Superior temporal gyrus (tissue), 1 donor: ENCODE results near the gene MIS18A.
"Not testable (repeated sequence)": the region's sequence is repeated elsewhere in the genome, so short reads cannot be mapped to it uniquely, and the experiment has no call there.

Experiments
- DNase-seq: peaks from one replicate; pipeline ENCODE4 v3.0.0-alpha.2; 2016; ENCODE audit errors: extremely low spot score

MIS18A gene

GRCh38 chr21:32304998-32305397 lies 26.1 kb upstream of the MIS18A start:
- DNase-seq: no peak

DNA sequence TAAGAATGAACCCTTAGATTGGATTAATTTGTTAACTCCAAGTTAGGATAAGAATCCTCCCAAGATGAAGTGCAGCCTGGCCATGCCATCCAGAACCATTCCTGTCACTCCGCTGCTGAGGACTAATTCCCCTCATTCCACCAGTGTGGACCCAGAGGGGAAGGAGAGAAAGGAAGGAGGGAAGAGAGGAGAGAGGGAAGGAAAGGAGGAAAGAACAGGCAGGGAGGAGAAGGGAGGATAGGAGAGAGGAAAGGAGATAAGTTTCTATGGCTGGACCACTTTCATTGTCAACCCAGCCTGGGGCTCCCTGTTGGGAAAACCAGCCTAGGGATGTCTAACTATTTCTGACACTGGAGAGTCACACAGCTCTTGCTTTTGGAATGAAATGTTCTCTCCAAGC lies 24.5 kb upstream of the MIS18A start:
- no peak for DNase-seq

GRCh38 chr21:32302560-32302959 lies 23.7 kb upstream of the MIS18A start:
- no peak for DNase-seq

DNA sequence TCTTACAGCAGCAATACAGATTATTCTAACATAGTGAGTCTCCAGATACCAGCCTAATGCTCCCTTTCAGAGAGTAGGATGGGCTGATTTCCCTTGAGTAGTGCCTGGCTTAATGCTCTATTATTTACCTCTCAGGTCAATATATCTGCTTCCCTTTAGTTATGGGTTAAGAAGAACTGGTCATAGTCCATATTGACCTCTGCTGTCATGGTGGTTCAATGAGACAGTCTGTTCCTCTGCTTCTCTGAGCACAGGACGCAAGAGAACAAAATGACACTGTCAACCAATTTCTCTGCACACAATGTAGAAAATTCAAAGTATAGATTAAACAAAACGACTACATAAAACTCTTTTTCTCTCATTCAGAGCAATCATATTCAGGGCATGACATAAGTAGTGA lies 22.7 kb upstream of the MIS18A start:
- no peak for DNase-seq

GRCh38 chr21:32300117-32300681 lies 21.4 kb upstream of the MIS18A start:
- DNase-seq: no peak

DNA sequence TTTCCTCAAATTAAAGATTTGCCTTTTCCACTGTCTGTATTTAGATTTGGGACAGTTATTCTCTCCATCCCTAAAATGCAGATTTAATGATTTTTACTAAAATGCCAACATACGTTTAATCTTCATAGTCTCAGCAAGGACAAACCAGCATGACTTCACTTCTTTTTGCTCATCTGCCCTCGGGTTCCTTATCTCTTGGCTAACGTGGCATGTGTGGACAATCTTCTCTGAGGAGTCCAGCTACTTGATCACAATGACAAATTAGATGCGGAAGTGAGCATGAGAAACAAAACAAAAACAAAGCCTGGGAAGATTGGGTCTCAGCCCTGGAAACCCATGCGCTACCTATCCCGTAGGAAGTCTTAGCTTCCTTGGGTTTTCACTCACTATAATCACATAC lies 20.8 kb upstream of the MIS18A start:
- no peak for DNase-seq

- DNase-seq: no peak
These were observed 19.8 kb upstream of the MIS18A start, which contains the start of gene MRAP for GRCh38 chr21:32298658-32299081. Gene MRAP, plus strand, starts transcription at chr21:32298855. Its CDS starts 117 bp downstream, at chr21:32298972.

DNA sequence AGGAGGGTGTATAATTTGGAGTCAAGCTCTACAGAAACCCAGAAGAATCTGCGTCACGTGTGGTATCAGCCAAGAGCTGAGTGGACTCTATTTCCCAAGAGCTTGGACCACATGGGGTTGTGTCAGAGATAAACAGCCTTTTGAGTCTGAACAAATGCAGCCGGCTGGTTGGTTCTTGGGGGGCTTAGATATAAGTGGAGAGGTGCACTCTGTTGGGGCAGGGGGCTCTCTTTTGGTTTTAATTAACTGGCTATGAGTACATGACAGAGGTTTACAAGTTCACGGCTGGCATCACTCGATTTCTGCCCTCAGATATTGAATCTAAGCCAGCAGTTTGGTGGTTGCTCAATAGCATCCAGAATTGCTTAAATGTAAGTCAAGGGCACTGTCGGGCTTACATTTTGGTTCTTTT lies 19.3 kb upstream of the MIS18A start:
- DNase-seq: no peak

- DNase-seq: no peak
These were observed 18.6 kb upstream of the MIS18A start for GRCh38 chr21:32297449-32297848.

DNA sequence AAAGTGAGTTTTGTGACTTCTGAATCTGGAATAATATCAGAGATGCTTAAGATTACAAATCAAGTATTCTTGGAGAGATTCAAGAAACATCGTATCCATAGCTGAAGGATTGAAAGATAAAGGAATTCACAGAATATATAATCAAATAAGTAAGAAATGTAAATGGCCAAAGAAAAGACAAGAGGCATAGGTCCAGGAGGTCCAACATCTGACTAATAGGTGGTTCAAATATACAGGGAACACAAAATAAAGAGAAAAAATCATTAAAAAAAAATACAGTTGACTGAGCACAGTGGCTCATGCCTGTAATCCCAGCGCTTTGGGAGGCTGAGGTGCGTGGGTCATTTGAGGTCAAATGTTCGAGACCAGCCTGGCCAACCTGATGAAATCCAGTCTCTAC lies 6.6 kb upstream of the MIS18A start:
- DNase-seq: no peak

GRCh38 chr21:32282992-32283391 lies 4.1 kb upstream of the MIS18A start:
- no peak for DNase-seq

- DNase-seq: no peak
These were observed 2.7 kb upstream of the MIS18A start for GRCh38 chr21:32281531-32281930.

- DNase-seq: no peak
These were observed 480 bp upstream of the MIS18A start for GRCh38 chr21:32279377-32279680.

GRCh38 chr21:32278103-32278502 lies 746 bp downstream of the MIS18A start:
- DNase-seq: no peak

- DNase-seq: no peak
These were observed 2.2 kb downstream of the MIS18A start for GRCh38 chr21:32276671-32277070.

GRCh38 chr21:32270748-32271147 lies 8.1 kb downstream of the MIS18A start:
- DNase-seq: no peak

DNA sequence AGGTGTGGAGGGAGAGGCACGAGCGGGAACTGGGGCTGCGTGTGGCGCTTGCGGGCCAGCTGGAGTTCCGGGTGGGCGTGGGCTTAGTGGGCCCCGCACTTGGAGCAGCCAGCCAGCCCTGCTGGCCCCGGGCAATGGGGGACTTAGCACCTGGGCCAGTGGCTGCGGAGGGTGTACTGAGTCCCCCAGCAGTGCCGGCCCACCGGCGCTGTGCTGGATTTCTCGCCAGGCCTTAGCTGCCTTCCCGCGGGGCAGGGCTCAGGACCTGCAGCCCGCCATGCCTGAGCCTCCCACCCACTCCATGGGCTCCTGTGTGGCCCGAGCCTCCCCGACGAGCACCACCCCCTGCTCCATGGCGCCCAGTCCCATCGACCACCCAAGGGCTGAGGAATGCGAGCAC lies 13.5 kb downstream of the MIS18A start:
- not testable (repeated sequence) for DNase-seq

- DNase-seq: no peak
These were observed 16.9 kb downstream of the MIS18A start for GRCh38 chr21:32261929-32262328.

DNA sequence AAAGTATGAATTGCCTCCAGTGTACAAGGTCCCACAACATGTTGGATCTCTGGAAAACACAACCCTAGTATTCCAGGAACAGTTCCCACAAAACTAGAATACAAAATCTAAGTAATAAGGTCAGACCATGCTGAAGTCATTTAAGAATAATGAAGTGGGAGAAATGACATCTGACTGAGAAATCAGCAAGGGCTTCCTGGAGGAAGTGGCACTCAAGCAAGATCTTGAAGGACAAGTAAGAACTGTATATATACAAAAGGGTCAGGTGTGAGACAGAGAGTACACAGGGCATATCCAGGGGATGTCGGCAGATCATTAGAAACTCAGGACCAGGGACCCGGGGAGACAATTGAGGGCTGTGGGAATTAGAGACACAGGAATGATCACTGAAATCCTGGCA lies 18.7 kb downstream of the MIS18A start:
- no peak for DNase-seq

GRCh38 chr21:32258786-32259048 lies 20.1 kb downstream of the MIS18A start:
- not testable (repeated sequence) for DNase-seq

DNA sequence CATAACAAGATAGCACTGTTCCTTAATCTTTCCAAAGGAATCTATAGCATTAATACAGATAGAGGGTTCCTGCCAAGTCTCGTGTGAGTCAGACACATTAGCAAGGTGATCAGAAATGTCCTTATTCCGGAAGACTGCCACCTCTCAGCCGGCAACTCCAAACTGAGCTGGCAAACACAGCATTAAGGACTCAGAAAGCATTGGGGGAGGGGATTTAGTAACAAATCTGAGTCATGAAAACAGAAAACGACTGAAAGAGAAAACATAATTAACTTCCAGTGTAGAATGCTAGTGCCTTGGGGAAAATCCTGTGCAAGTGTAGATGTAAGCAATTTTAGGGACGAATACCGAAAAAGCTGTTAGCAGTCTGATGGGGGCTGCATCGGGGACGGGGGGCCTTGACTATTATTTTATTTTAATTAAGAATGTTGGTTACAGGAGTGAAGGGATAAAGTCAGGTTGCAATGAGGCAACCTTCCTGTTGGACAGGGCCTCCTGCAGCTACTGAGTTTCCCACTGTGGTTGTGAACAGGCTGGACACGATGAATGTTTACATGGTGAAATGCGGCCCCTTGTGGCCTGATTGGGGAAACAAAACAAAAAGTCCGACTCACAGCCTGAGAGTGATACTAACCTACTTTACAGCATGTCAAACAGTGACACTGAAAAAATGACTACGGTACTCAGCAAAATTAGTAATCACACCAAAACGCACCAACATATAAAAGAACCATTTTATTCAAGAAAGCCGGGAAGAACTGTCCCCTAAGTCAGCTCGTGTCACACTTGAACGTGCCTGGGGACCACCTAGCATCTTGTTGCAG lies 20.7 kb downstream of the MIS18A start:
- peak; percentile 95 for DNase-seq

DNA sequence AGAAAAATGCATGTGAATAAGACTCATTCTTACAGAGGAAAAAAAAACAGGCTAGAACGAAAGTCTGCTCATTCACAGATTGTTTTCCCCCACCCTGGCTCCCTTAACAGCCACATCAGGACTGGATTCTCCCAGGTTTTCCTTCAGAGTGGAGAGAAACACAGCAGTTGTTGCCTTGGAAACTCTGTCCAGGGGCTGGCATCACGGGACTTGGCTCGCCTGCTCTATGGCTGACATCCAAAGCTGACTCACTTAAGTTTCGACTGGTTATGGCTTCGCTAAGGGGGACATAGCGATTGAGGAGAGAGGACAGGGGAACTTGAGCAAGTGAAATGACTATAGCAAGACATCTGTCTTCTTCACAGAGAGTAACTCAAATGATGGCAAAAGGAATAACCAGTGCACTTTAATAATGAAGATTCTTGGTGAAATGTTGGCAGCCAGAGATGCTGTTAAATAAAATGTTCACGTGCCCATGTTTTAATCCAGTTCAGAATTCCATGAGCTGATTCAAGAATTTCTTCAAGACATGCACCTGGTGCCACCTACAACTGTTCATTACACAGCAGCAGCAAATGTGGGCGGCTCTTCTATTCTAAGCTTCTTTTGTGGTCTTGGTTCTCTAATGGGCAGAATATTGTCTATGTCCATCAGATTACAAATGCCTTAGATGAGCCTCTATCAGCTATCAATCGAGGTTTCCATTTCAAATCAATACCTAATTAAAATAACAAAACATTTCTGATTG lies 21.8 kb downstream of the MIS18A start:
- peak; percentile 80 for DNase-seq

GRCh38 chr21:32256251-32256650 lies 22.6 kb downstream of the MIS18A start:
- no peak for DNase-seq
